ENCODE data around the gene SERHL2.

DNA sequence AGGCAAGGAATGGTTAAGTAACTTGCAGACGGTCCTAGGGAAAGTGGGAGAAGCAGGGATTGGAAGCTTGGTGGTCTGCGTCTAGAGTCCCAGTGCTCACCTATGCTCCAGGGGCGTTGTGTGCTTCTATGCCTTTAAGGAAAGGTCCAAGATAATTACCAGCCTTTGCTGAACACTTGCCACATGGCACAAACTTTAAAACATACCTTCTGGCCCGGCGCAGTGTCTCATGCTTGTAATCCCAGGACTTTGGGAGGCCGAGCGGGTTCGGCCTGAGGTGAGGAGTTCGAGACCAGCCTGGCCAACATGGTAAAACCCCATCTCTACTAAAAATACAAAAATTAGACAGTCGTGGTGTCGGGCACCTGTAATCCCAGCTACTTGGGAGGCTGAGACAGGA lies 58.6 kb downstream of the SERHL2 start:
- no peak for TF ChIP-seq GATA3 (IDR thresholded peaks at IDR 0.05; ENCODE audit: low read depth, low read length)
- TF ChIP-seq GATA2 (IDR thresholded peaks at IDR 0.05; ENCODE audit: low read depth, low read length), result no peak
